HepG2 (cell line): Measurements from ENCODE around the gene BCAS3. TPM values are rescaled to one million over a fixed set of nuclear protein-coding genes. Genes with fewer than 3 reads are reported as not detected.

Experiments used
- ATAC-seq: fragments of 200-7000 bp; cut with Tn5 transposase; 3 replicates; pipeline ENCODE4 v1.9.1; 2020; ENCODE audit warnings: mild to moderate bottlenecking, moderate library complexity
- BruUV-seq: library from RNA; stranded (reverse); fragments of 400-500 nt; replicated peaks from 2 replicates; lab custom pipeline; 2021; lab: Mats Ljungman, UMichigan
- CTCF ChIA-PET: fragments of 300-600 bp; formaldehyde crosslinking; extraction: SDS; loops from one replicate; lab custom pipeline; 2021; ENCODE audit warnings: low total read pairs, inconsistent platforms, low intra/inter-chr PET ratio; lab: Yijun Ruan, JAX
- POLR2A ChIA-PET: fragments of 350-600 bp; sonication (Branson Sonifier 250); formaldehyde crosslinking; loops from one replicate; lab custom pipeline; 2020; ENCODE audit warnings: antibody characterized with exemption, inconsistent platforms; lab: Yijun Ruan, JAX
- DNase-seq: peaks from one replicate; pipeline ENCODE4 v3.0.0-alpha.2; 2015; ENCODE audit warnings: low spot score
- FAIRE-seq: peaks from 3 replicates; lab custom pipeline; 2011; peaks lifted over from hg19 to GRCh38; lab: Jason Lieb, UNC
- H2AFZ ChIP-seq: one replicate; pipeline ENCODE4 v1.6.1; 2011; ENCODE audit warnings: low read length, inconsistent platforms
- H3K27ac ChIP-seq: fragments of 300-600 bp; 3 replicates; pipeline ENCODE4 v1.8.0; 2011; ENCODE audit warnings: mixed run types, mild to moderate bottlenecking, mixed read lengths, low read length, inconsistent platforms; ENCODE audit not compliant: insufficient read depth; ENCODE audit errors: extremely low read length
- H3K27me3 ChIP-seq, 2 experiments: fragments of 200-600 bp in 1 of 2; 2 replicates in 1 of 2; 3 replicates in 1 of 2; pipeline versions ENCODE4 v1.6.0 to v1.8.0; 2011; ENCODE audit warnings: low read length in 2 of 2, mild to moderate bottlenecking in 2 of 2, moderate library complexity in 2 of 2, inconsistent platforms in 1 of 2; ENCODE audit not compliant: insufficient read depth in 2 of 2, control insufficient read depth in 1 of 2
- H3K36me3 ChIP-seq, 2 experiments: fragments of 200-600 bp in 1 of 2; replicated peaks in 1 of 2; 2 replicates in 1 of 2; 3 replicates in 1 of 2; pipeline versions ENCODE4 v1.5.1 to v1.8.0; 2011; ENCODE audit warnings: low read length in 2 of 2, inconsistent platforms in 1 of 2; ENCODE audit not compliant: insufficient read depth in 2 of 2, control insufficient read depth in 1 of 2
- H3K4me1 ChIP-seq: 2 replicates; pipeline ENCODE4 v1.5.1; 2012; ENCODE audit warnings: low read length, inconsistent platforms; ENCODE audit not compliant: insufficient read depth
- H3K4me2 ChIP-seq: 2 replicates; pipeline ENCODE4 v1.6.0; 2011; ENCODE audit warnings: low read depth, low read length, inconsistent platforms
- H3K4me3 ChIP-seq, 3 experiments: fragments of 200-600 bp in 1 of 3; sonication (generic), shearing (Covaris generic) in 1 of 3; replicated peaks in 1 of 3; 2 replicates each; pipeline ENCODE4 v1.5.1; 2011 to 2016; ENCODE audit warnings: low read length in 3 of 3, inconsistent platforms in 2 of 3, low read depth in 2 of 3, mild to moderate bottlenecking in 2 of 3, control low read depth in 1 of 3, mixed read lengths in 1 of 3; ENCODE audit not compliant: insufficient read depth in 1 of 3
- H3K79me2 ChIP-seq: one replicate; pipeline ENCODE4 v1.6.1; 2011; ENCODE audit warnings: low read length, inconsistent platforms; ENCODE audit not compliant: insufficient read depth
- H3K9ac ChIP-seq: 2 replicates; pipeline ENCODE4 v1.6.0; 2011; ENCODE audit warnings: mild to moderate bottlenecking, low read depth, low read length, inconsistent platforms; ENCODE audit not compliant: insufficient read depth
- H3K9me3 ChIP-seq: 2 replicates; pipeline ENCODE4 v1.5.1; 2012; ENCODE audit warnings: mild to moderate bottlenecking, low read length
- H4K20me1 ChIP-seq: 2 replicates; pipeline ENCODE4 v1.6.0; 2011; ENCODE audit warnings: inconsistent platforms, mild to moderate bottlenecking, low read length, moderate library complexity; ENCODE audit not compliant: insufficient read depth
- PLRG1 ChIP-seq: fragments of 450-650 bp; conservative IDR thresholded peaks from 2 replicates; pipeline ENCODE4 v1.6.1; 2016
- WGBS: methylation state at CpG from one replicate; pipeline ENCODE4 v1.1.6; 2017; ENCODE audit warnings: low lambda C conversion rate; 5-methylcytosine and 5-hydroxymethylcytosine counted together
- in situ Hi-C: cut with HindIII; loops from 2 replicates; pipeline ENCODE4 v1.10.0; 2017; ENCODE audit warnings: low pct_unique_long_range_greater_than_20kb; ENCODE audit not compliant: extremely low pct_ligation_motif_present
- intact Hi-C: fragments of 100-400 bp; cut with micrococcal nuclease; formaldehyde crosslinking; loops from one replicate; pipeline ENCODE4 v1.10.0; 2022; ENCODE audit not compliant: unreplicated experiment
- polyA plus RNA-seq, 8 experiments: library from polyadenylated mRNA; depleted of rRNA in 3 of 8; stranded (reverse) in 7 of 8; unstranded in 1 of 8; fragments of >200 nt; fragmentation: Illumina TruSeq in 4 of 8; extraction: Trizol in 4 of 8; gene quantifications; 2 replicates each; pipeline versions ENCODE4 v1.2.1 to v1.2.3, GENCODE V29; 2011 to 2016; ENCODE audit warnings: low read depth in 4 of 8, missing spikeins in 1 of 8, mixed read lengths in 1 of 8; ENCODE audit not compliant: insufficient read depth in 1 of 8
- total RNA-seq, 5 experiments: library from RNA; depleted of rRNA; stranded (reverse); fragments of >200 nt; fragmentation: Illumina TruSeq; extraction: Trizol; gene quantifications; 2 replicates each; pipeline ENCODE4 v1.2.3, GENCODE V29; 2016; ENCODE audit warnings: low read depth in 1 of 5
- TF ChIP-seq, protein P1 (sequence below): sonication (generic); formaldehyde crosslinking; IDR thresholded peaks from 2 replicates; pipeline ENCODE4 v1.8.1; 2022; ENCODE audit warnings: low read depth, mild to moderate bottlenecking, missing genetic modification reagents

The BCAS3 gene
- total and polyA plus RNA-seq, 2 of the 13 experiments (the other 11 are each of a cell fraction or from before 2014, with no cell fraction given), result 10.7 to 11.2 TPM

DNA sequence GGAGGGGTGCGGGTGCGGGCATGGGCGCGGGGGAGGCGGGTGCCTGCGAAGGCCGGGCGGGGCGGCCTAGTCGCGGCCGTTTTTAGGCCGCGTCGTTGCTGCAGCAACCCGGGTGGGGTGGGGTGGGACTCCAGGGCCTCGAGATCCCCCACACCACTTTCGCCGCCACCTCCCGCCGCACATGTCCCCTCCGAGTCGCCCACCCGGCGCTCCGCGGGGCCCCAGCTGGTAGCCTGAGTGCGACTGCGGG lies 733.3 kb downstream of the BCAS3 start:
- Histone ChIP-seq H3K27me3 (no peaks in the 10 kb centered on the region), H2AFZ (no peak overlapping the region), H3K9me3 (no peaks in the 10 kb centered on the region), H3K9ac (no peak overlapping the region), H3K4me1 (peaks cover 62% of the 10 kb centered on the region), H3K4me2 (no peak overlapping the region), H3K36me3 (peaks cover 0 to under 1% of the 10 kb centered on the region in 2 experiments; a peak in 1 of 5 replicates), H3K4me3 (no peak overlapping the region), H4K20me1 (no peaks in the 10 kb centered on the region), H3K27ac (no peak overlapping the region), H3K79me2 (no peaks in the 10 kb centered on the region)
- DNase-seq (no peak), FAIRE-seq (no peak), ATAC-seq (no peak)
- TF ChIP-seq PLRG1, result no peak
- TF ChIP-seq, protein P1, sequence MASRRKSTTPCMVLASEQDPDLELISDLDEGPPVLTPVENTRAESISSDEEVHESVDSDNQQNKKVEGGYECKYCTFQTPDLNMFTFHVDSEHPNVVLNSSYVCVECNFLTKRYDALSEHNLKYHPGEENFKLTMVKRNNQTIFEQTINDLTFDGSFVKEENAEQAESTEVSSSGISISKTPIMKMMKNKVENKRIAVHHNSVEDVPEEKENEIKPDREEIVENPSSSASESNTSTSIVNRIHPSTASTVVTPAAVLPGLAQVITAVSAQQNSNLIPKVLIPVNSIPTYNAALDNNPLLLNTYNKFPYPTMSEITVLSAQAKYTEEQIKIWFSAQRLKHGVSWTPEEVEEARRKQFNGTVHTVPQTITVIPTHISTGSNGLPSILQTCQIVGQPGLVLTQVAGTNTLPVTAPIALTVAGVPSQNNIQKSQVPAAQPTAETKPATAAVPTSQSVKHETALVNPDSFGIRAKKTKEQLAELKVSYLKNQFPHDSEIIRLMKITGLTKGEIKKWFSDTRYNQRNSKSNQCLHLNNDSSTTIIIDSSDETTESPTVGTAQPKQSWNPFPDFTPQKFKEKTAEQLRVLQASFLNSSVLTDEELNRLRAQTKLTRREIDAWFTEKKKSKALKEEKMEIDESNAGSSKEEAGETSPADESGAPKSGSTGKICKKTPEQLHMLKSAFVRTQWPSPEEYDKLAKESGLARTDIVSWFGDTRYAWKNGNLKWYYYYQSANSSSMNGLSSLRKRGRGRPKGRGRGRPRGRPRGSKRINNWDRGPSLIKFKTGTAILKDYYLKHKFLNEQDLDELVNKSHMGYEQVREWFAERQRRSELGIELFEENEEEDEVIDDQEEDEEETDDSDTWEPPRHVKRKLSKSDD (CRISPR knock-in tag), result 0 out of 2 replicates have a peak, but pooled peaks have one; percentile 63
- whole genome bisulfite sequencing, result 95% methylated on average over 26 of the region's 29 CpGs
- no TSS peak for BruUV-seq
- POLR2A ChIA-PET, result interaction anchor here (3.7 kb wide), 1 partner anchor 11 kb away, joined by 19 read pairs; the partner anchor contains the start of gene TBX2
- intact Hi-C loops, result loop anchor here (5.0 kb wide), 1 partner anchor 426 kb away; no protein-coding TSS in a partner anchor
- in situ Hi-C loops, result loop anchor here (5.0 to 10.0 kb wide), 2 partner anchors 171 to 424 kb away; no protein-coding TSS in a partner anchor
- CTCF ChIA-PET, result interaction anchor here (2.9 kb wide), 1 partner anchor 172 kb away, joined by 30 read pairs; no protein-coding TSS in a partner anchor
